Mesenchymal stem cell (in vitro differentiated cells and primary cell): Measurements from ENCODE around the gene TRAPPC14.
A peak's percentile ranks its signal among the peaks of the same experiment; 100 is the strongest.

Source experiments
- DNase-seq: peaks from one replicate; pipeline ENCODE4 v3.0.0-alpha.2; 2013
- H2AFZ ChIP-seq: one replicate; pipeline ENCODE4 v1.6.1; 2013; ENCODE audit warnings: low read depth, mild to moderate bottlenecking, control low read depth, inconsistent platforms, low read length, moderate library complexity
- H2AK5ac ChIP-seq: 2 replicates; pipeline ENCODE4 v1.6.1; 2013; ENCODE audit warnings: low read length, moderate library complexity, mild to moderate bottlenecking, inconsistent platforms; ENCODE audit not compliant: severe bottlenecking
- H2BK120ac ChIP-seq: one replicate; pipeline ENCODE4 v1.6.1; 2013; ENCODE audit warnings: low read depth, mild to moderate bottlenecking, inconsistent platforms, low read length, moderate library complexity
- H2BK12ac ChIP-seq, 2 experiments: one replicate each; pipeline ENCODE4 v1.6.1; 2013; ENCODE audit warnings: inconsistent platforms in 2 of 2, low read length in 2 of 2, mild to moderate bottlenecking in 2 of 2, moderate library complexity in 2 of 2, control low read depth in 1 of 2
- H2BK15ac ChIP-seq: one replicate; pipeline ENCODE4 v1.6.1; 2013; ENCODE audit warnings: mild to moderate bottlenecking, low read depth, inconsistent platforms; ENCODE audit not compliant: poor library complexity, severe bottlenecking
- H2BK5ac ChIP-seq: 2 replicates; pipeline ENCODE4 v1.6.1; 2013; ENCODE audit warnings: low read depth, mild to moderate bottlenecking, low read length, control low read depth, inconsistent platforms; ENCODE audit not compliant: poor library complexity, severe bottlenecking
- H3K14ac ChIP-seq, 2 experiments: one replicate each; pipeline ENCODE4 v1.6.1; 2013; ENCODE audit warnings: inconsistent platforms in 2 of 2, low read length in 2 of 2, control low read depth in 1 of 2, mild to moderate bottlenecking in 1 of 2, moderate library complexity in 1 of 2
- H3K18ac ChIP-seq, 2 experiments: one replicate each; pipeline ENCODE4 v1.6.1; 2013; ENCODE audit warnings: inconsistent platforms in 2 of 2, low read length in 2 of 2, control low read depth in 1 of 2, low read depth in 1 of 2, mild to moderate bottlenecking in 1 of 2
- H3K23ac ChIP-seq, 2 experiments: one replicate each; pipeline ENCODE4 v1.6.1; 2013; ENCODE audit warnings: inconsistent platforms in 2 of 2, low read length in 2 of 2, mild to moderate bottlenecking in 2 of 2, moderate library complexity in 2 of 2, control low read depth in 1 of 2
- H3K27ac ChIP-seq: 2 replicates; pipeline ENCODE4 v1.5.1; 2013; ENCODE audit warnings: mild to moderate bottlenecking, moderate library complexity, low read length, control low read depth, inconsistent platforms; ENCODE audit not compliant: poor library complexity, severe bottlenecking
- H3K27me3 ChIP-seq, 2 experiments: 2 replicates each; pipeline versions ENCODE4 v1.6.1 to v1.7.0; 2013; ENCODE audit warnings: low read length in 2 of 2, mild to moderate bottlenecking in 2 of 2, moderate library complexity in 2 of 2, control low read depth in 1 of 2, inconsistent platforms in 1 of 2; ENCODE audit not compliant: control insufficient read depth in 1 of 2, insufficient read depth in 1 of 2
- H3K36me3 ChIP-seq, 2 experiments: 2 replicates each; pipeline versions ENCODE4 v1.6.1 to v1.7.0; 2013; ENCODE audit warnings: low read length in 2 of 2, control low read depth in 1 of 2, inconsistent platforms in 1 of 2, low read depth in 1 of 2, mild to moderate bottlenecking in 1 of 2; ENCODE audit not compliant: insufficient read depth in 2 of 2, control insufficient read depth in 1 of 2
- H3K4ac ChIP-seq, 2 experiments: one replicate each; pipeline ENCODE4 v1.6.1; 2013; ENCODE audit warnings: inconsistent platforms in 2 of 2, low read length in 2 of 2, mild to moderate bottlenecking in 2 of 2, moderate library complexity in 2 of 2, control low read depth in 1 of 2, low read depth in 1 of 2
- H3K4me1 ChIP-seq: 2 replicates; pipeline ENCODE4 v1.6.1; 2013; ENCODE audit warnings: low read depth, low read length, control low read depth; ENCODE audit not compliant: control insufficient read depth, insufficient read depth
- H3K4me2 ChIP-seq: 2 replicates; pipeline ENCODE4 v1.6.1; 2013; ENCODE audit warnings: low read length, mild to moderate bottlenecking, inconsistent platforms; ENCODE audit not compliant: poor library complexity, severe bottlenecking
- H3K4me3 ChIP-seq, 2 experiments: 2 replicates each; pipeline versions ENCODE4 v1.5.1 to v1.7.0; 2013; ENCODE audit warnings: low read length in 2 of 2, mild to moderate bottlenecking in 2 of 2, control low read depth in 1 of 2, low read depth in 1 of 2; ENCODE audit not compliant: insufficient read depth in 1 of 2
- H3K79me1 ChIP-seq: replicated peaks from 2 replicates; pipeline ENCODE4 v1.6.1; 2013; ENCODE audit warnings: mild to moderate bottlenecking, control low read depth, low read length, inconsistent platforms; ENCODE audit not compliant: poor library complexity, severe bottlenecking
- H3K9ac ChIP-seq: 2 replicates; pipeline ENCODE4 v1.7.0; 2013; ENCODE audit warnings: mild to moderate bottlenecking, low read length, moderate library complexity
- H3K9me3 ChIP-seq: 2 replicates; pipeline ENCODE4 v1.7.0; 2013; ENCODE audit warnings: mild to moderate bottlenecking, low read length; ENCODE audit not compliant: control insufficient read depth
- H4K8ac ChIP-seq: one replicate; pipeline ENCODE4 v1.6.1; 2013; ENCODE audit warnings: inconsistent platforms, mild to moderate bottlenecking, low read length, moderate library complexity
- H4K91ac ChIP-seq: one replicate; pipeline ENCODE4 v1.6.1; 2013; ENCODE audit warnings: mild to moderate bottlenecking, low read length, inconsistent platforms
- WGBS: methylation state at CpG from one replicate; pipeline ENCODE4 v1.1.7; 2013; ENCODE audit warnings: mixed read lengths; 5-methylcytosine and 5-hydroxymethylcytosine counted together

Gene TRAPPC14

DNA sequence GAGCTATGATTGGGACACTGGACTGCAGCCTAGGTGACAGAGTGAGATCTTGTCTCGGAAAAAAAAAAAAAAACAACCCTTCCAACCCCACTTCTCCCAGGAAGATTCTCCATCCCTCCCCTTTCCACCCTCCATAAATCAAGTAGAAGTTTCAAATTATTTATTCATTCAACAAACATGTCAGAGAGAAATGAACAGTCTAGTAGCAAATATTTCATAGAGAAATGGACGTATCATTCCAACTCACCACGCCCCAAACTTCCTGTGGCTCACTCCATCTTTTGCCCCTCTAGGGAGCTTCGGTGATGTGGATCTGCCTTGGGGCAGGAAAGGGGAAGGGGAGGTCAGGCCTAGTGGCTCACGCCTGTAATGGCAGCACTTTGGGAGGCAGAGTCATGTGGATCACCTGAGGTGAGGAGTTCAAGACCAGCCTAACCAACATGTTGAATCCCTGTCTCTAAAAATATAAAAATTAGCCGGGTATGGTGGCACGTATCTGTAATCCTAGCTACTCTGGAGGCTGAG is 638 bp upstream of the TRAPPC14 start:
- Histone ChIP-seq H2AK5ac (no peak overlapping the region), H2BK15ac (no peak overlapping the region), H3K4ac (peak overlapping the region in 1 of 2 experiments; percentile 32), H3K14ac (no peak overlapping the region), H2BK120ac (peak overlapping the region; percentile 71), H3K79me1 (peaks cover 18% of the 10 kb centered on the region), H3K36me3 (peaks cover 26 to 27% of the 10 kb centered on the region in 2 experiments), H2BK5ac (no peak overlapping the region), H4K91ac (no peak overlapping the region), H3K4me1 (peaks cover 34% of the 10 kb centered on the region), H4K8ac (peak overlapping the region; percentile 96), H3K9ac (peak overlapping the region; percentile 87), H2AFZ (no peak overlapping the region), H3K9me3 (no peaks in the 10 kb centered on the region), H3K27me3 (peaks cover 0 to 5% of the 10 kb centered on the region in 2 experiments), H3K23ac (no peak overlapping the region), H3K27ac (peak overlapping the region; percentile 28), H3K4me2 (peak overlapping the region; percentile 80), H3K18ac (peak overlapping the region in 1 of 2 experiments; percentile 95), H2BK12ac (no peak overlapping the region), H3K4me3 (peak overlapping the region in 1 of 2 experiments; percentile 81)
- DNase-seq: no peak
- 89% methylated on average over 5 of the region's 7 CpGs for WGBS

DNA sequence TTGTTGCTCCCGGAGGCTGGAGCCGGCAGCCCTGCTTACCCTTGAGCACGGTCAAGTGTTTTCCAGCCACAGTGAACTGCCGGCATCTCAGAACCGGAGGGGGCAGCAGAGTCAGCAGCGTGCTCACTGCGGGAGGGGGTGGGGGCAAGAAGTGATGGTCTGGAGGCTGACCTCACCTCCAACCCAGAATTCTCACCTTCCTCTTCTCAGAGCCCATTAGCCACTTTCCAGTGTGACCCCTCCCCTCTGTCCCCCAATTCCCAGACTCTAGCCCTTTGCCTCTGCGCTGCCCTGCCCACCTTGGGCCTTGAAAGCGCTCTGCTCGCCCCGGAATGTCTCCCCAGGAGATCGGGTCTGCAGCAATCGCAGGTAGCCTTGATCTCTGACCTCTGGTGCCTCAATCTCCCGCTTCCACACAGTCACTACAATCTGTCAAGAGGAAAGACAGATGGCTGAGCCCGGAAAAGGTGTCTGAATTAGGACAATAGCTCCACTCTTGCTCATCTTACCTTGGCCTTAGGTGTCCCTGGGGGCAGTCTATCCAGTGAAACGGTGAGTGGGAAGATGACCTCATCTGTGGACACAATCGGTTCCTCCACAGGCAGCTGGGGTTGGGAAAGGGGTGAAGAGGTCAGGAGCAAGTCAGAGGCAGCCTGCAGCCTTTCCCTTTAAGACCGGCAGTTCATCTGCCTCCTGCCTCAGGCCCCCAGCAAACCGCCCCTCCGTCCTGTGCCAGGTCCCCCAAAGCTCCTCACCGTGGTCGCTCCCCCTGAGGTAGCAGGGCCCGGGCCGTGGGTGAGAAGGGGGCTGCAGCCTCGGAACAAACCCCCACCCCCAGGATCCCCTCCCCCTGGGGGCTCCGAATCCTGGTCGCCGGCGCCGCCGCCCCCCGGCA is 942 bp downstream of the TRAPPC14 start:
- H2BK15ac ChIP-seq: no peak overlapping the region
- H2BK5ac ChIP-seq: no peak overlapping the region
- peak overlapping the region in 1 of 2 experiments; percentile 45 for H3K14ac ChIP-seq
- peak overlapping the region; percentile 58 for H2BK120ac ChIP-seq
- no peaks in the 10 kb centered on the region for H3K9me3 ChIP-seq
- peaks cover 18% of the 10 kb centered on the region for H3K79me1 ChIP-seq
- H3K36me3 ChIP-seq: peaks cover 38 to 40% of the 10 kb centered on the region in 2 experiments
- H2BK12ac ChIP-seq: peak overlapping the region in 1 of 2 experiments; percentile 12
- H3K4ac ChIP-seq: peak overlapping the region; percentile 49 to 76
- H4K8ac ChIP-seq: no peak overlapping the region
- peak; percentile 82 for DNase-seq
- no peak overlapping the region for H3K23ac ChIP-seq
- H3K4me1 ChIP-seq: peaks cover 31% of the 10 kb centered on the region
- peak overlapping the region; percentile 48 for H3K4me2 ChIP-seq
- no peak overlapping the region for H3K27ac ChIP-seq
- H4K91ac ChIP-seq: no peak overlapping the region
- H3K4me3 ChIP-seq: peak overlapping the region; percentile 81 to 87
- H3K27me3 ChIP-seq: no peaks in the 10 kb centered on the region
- 30% methylated on average over 18 of the region's 32 CpGs for WGBS
- H2AFZ ChIP-seq: no peak overlapping the region
- H3K18ac ChIP-seq: peak overlapping the region; percentile 64 to 87
- H3K9ac ChIP-seq: peak overlapping the region; percentile 87
- H2AK5ac ChIP-seq: peak overlapping the region; percentile 10

DNA sequence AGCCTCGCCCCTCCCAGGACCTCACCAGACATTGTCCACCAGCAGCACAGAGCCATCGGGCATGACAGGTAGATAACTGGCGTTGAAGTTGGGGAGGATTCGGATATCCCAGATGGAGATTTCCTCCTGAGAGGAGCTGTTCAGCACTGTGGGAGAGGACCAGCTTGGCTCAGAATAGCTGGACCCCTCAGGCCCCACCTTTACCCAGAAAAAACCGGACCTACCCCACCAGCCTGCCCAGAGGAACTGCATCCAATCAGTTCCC is 1.5 kb downstream of the TRAPPC14 start:
- 82% methylated on average over 3 of the region's 5 CpGs for WGBS
- H2BK5ac ChIP-seq: no peak overlapping the region
- no peak overlapping the region for H3K23ac ChIP-seq
- no peak overlapping the region for H3K18ac ChIP-seq
- H3K4me3 ChIP-seq: peak overlapping the region in 1 of 2 experiments; percentile 81
- no peak overlapping the region for H3K27ac ChIP-seq
- H3K4me1 ChIP-seq: peaks cover 31% of the 10 kb centered on the region
- no peak overlapping the region for H2BK120ac ChIP-seq
- no peak overlapping the region for H3K4ac ChIP-seq
- H2BK15ac ChIP-seq: no peak overlapping the region
- peak overlapping the region in 1 of 2 experiments; percentile 16 for H2BK12ac ChIP-seq
- peak overlapping the region in 1 of 2 experiments; percentile 13 for H3K14ac ChIP-seq
- H3K4me2 ChIP-seq: peak overlapping the region; percentile 48
- H2AK5ac ChIP-seq: no peak overlapping the region
- H3K36me3 ChIP-seq: peaks cover 38 to 42% of the 10 kb centered on the region in 2 experiments
- no peak for DNase-seq
- no peak overlapping the region for H4K8ac ChIP-seq
- H2AFZ ChIP-seq: no peak overlapping the region
- H4K91ac ChIP-seq: no peak overlapping the region
- H3K9me3 ChIP-seq: no peaks in the 10 kb centered on the region
- peaks cover 21% of the 10 kb centered on the region for H3K79me1 ChIP-seq
- H3K27me3 ChIP-seq: no peaks in the 10 kb centered on the region
- H3K9ac ChIP-seq: peak overlapping the region; percentile 87

DNA sequence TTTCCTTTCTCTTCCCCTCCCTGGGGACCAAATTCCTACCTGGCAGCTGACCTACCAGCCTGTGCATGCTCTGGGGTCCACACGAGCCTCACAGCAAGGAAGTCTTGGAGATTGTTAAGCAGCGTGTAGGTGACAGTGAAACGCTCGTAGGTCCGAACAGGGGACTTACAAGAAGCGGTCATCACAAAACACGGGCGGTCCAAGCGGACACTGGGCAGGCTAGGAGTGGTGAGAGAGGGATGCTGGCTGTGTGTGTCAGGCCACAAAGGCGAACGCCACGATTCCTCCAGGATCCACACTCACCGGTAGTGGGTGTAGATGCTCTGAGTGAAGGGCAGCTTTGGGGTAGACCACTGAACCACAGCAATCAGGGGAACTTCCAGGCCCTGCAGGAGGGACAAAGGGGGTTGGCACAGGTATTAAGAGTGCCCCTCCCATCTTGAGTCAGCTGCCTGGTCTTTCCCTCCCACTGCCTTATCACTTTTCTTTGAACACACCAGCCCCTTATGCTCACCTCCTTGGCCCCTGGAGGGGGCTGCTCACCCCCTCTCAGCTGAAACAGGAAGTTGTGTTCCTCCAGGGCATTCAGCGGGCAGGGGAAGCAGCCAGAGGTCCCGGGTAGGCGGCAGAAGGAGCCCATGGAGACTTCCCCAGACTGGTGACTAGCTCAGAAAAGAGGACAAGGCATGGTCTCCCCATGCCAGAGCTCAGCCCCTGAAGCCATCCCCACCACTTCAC is 2.0 kb downstream of the TRAPPC14 start:
- Histone ChIP-seq H3K18ac (no peak overlapping the region), H3K4me2 (peak overlapping the region; percentile 48), H2BK12ac (peak overlapping the region in 1 of 2 experiments; percentile 16), H3K27me3 (no peaks in the 10 kb centered on the region), H2BK15ac (no peak overlapping the region), H3K27ac (no peak overlapping the region), H3K23ac (no peak overlapping the region), H3K14ac (peak overlapping the region in 1 of 2 experiments; percentile 13), H3K4me1 (peaks cover 31% of the 10 kb centered on the region), H3K4ac (no peak overlapping the region), H2BK5ac (no peak overlapping the region), H3K79me1 (peaks cover 24% of the 10 kb centered on the region), H3K36me3 (peaks cover 42 to 46% of the 10 kb centered on the region in 2 experiments), H2AFZ (no peak overlapping the region), H3K4me3 (peak overlapping the region in 1 of 2 experiments; percentile 81), H4K8ac (no peak overlapping the region), H2BK120ac (no peak overlapping the region), H2AK5ac (no peak overlapping the region), H3K9ac (peak overlapping the region; percentile 87), H3K9me3 (no peaks in the 10 kb centered on the region), H4K91ac (no peak overlapping the region)
- DNase-seq: no peak
- WGBS: 94% methylated on average over 16 of the region's 16 CpGs
